Measurements from ENCODE around the gene FERMT1. TPM values are rescaled to one million over a fixed set of nuclear protein-coding genes. Genes with fewer than 3 reads are reported as not detected.

The FERMT1 gene
- total RNA-seq, 1 donor from 2014 or later: 9.8 TPM

DNA sequence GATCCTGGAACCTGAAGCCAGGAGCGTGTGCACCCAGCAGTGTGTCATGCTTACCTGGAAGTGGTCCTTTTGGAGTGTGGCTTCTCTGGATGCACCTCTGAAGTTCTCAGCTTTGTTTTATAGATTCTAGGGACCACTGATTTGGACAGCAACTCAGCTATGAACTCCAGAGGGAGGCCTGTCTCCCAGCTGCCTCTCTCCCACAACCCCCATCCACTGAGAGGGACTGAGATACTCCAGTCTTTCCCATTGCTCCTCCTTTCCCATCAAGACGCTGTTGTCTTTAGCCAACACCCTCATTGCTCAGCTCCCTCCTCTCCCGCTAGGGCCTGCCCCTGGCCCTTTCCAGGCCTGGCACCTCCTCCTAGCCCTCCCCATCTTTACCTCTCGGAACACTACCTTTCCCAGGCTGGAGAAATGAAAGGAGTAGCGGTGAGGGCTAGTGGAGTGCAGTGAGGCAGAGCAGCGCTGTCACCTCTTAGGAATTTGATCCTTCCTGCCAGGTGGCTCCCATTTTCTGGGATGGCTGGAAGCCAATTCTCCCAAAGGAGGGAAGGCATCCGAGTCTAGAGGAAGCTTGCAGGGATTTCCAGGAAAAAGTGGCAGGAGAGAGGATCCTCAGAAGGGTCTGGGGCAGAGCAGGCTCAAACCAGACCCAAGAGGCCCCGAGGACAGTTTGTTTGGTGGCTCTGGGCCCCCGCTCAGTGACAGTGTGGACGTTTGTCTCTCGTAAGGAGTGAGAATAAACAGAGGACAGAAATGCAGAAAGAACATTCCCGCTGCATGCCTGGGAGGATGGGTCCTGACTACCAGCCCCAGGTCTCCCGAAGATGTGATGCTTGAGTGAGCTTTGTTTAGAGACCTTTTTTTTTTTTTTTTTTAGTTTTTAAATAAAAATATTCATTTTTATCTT is 68.8 kb downstream of the FERMT1 start, which contains the start of gene LRRN4:
LRRN4 (minus strand) TSS at position 285 of the 913 bp plus-strand sequence. CDS start 1,261 bp downstream, outside the sequence.
- no peak within 1 kb of the TSS for H3K27ac ChIP-seq
- no peaks in the 10 kb centered on the region for H3K9me3 ChIP-seq
- H3K4me3 ChIP-seq: no peak within 1 kb of the TSS
- TF ChIP-seq POLR2AphosphoS5 (IDR thresholded peaks at IDR 0.05; ENCODE audit: insufficient read depth in 1 of 2, low read depth in 1 of 2): no peak
- TF ChIP-seq, protein P1, sequence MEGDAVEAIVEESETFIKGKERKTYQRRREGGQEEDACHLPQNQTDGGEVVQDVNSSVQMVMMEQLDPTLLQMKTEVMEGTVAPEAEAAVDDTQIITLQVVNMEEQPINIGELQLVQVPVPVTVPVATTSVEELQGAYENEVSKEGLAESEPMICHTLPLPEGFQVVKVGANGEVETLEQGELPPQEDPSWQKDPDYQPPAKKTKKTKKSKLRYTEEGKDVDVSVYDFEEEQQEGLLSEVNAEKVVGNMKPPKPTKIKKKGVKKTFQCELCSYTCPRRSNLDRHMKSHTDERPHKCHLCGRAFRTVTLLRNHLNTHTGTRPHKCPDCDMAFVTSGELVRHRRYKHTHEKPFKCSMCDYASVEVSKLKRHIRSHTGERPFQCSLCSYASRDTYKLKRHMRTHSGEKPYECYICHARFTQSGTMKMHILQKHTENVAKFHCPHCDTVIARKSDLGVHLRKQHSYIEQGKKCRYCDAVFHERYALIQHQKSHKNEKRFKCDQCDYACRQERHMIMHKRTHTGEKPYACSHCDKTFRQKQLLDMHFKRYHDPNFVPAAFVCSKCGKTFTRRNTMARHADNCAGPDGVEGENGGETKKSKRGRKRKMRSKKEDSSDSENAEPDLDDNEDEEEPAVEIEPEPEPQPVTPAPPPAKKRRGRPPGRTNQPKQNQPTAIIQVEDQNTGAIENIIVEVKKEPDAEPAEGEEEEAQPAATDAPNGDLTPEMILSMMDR (IDR thresholded peaks at IDR 0.05): no peak
- TF ChIP-seq POLR2A (IDR thresholded peaks at IDR 0.05): no peak
- no peak for DNase-seq (ENCODE audit: extremely low spot score in 2 of 2)
- H3K27me3 ChIP-seq: no peaks in the 10 kb centered on the region
- intact Hi-C loops (cut with DNase I): no loop called here
- peaks cover 10% of the 10 kb centered on the region for H3K4me1 ChIP-seq
- no peaks in the 10 kb centered on the region for H3K36me3 ChIP-seq

DNA sequence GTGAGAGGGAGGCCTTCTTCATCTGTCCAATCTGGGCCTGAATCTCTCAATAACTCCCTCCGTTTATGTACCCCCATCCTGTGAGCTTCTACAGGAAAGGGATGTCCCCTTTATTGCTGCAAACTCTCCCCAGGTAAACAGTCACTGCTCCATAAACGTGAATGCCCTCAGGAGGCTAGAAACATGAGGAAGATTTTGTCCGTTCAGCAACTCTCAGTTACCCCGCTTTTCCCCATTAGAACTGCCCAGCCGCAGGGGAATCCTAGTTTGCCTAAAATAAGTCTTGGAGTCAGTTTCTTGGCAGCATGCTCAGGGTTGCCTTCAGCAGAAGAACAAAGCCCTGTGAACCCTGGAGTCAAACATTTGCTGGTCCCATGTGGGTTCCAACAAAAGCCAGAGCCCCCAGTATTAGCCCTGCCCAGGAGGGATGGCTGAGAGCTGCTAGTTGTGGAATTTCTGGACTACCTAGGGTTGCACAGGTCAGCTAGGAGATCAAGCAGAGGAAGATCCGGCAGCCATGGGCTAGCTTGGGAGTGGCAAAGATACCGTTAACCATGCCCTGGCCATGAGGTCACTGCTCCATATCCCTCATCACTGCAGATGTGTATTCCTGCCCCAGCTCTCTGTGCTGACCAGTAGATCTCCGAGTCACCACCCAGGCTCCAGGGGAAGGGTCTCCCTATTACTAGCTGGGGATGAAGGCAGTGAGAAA is 69.6 kb downstream of the FERMT1 start:
- intact Hi-C loops (cut with DNase I): no loop called here
- Histone ChIP-seq H3K9me3 (no peaks in the 10 kb centered on the region), H3K27me3 (no peaks in the 10 kb centered on the region), H3K36me3 (no peaks in the 10 kb centered on the region), H3K27ac (no peak overlapping the region), H3K4me3 (no peak overlapping the region), H3K4me1 (peaks cover 10% of the 10 kb centered on the region)
- no peak for DNase-seq (ENCODE audit: extremely low spot score in 2 of 2)
- TF ChIP-seq, protein P1 (IDR thresholded peaks at IDR 0.05): no peak
- TF ChIP-seq POLR2A (IDR thresholded peaks at IDR 0.05) (no peak), POLR2AphosphoS5 (IDR thresholded peaks at IDR 0.05; ENCODE audit: insufficient read depth in 1 of 2, low read depth in 1 of 2) (no peak)

DNA sequence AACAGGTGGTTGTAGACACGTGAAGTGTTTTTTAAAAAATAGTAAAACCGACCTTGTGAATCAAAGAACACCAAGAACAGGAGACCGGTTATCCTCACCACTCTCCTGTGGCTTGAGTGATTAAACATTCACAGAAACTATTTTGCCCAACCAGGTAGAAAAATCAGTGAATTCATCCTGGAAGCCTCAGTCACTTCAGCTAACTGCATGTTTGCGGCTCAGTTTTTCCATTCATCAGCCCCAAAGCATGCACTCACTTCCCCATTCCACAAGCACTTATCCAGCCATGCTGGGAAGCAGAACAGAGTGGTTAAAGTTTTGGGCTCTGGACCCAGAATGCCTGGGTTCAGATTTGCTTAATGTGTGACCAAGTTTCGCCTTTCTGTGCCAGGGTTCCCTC is 71.3 kb downstream of the FERMT1 start:
- Histone ChIP-seq H3K36me3 (no peaks in the 10 kb centered on the region), H3K4me1 (peaks cover 10% of the 10 kb centered on the region), H3K27me3 (no peaks in the 10 kb centered on the region), H3K9me3 (no peaks in the 10 kb centered on the region), H3K4me3 (no peak overlapping the region), H3K27ac (no peak overlapping the region)
- DNase-seq (ENCODE audit: extremely low spot score in 2 of 2): no peak
- intact Hi-C loops (cut with DNase I): no loop called here
- TF ChIP-seq, protein P1 (IDR thresholded peaks at IDR 0.05): no peak
- TF ChIP-seq POLR2AphosphoS5 (IDR thresholded peaks at IDR 0.05; ENCODE audit: insufficient read depth in 1 of 2, low read depth in 1 of 2): no peak
- no peak for TF ChIP-seq POLR2A (IDR thresholded peaks at IDR 0.05)

DNA sequence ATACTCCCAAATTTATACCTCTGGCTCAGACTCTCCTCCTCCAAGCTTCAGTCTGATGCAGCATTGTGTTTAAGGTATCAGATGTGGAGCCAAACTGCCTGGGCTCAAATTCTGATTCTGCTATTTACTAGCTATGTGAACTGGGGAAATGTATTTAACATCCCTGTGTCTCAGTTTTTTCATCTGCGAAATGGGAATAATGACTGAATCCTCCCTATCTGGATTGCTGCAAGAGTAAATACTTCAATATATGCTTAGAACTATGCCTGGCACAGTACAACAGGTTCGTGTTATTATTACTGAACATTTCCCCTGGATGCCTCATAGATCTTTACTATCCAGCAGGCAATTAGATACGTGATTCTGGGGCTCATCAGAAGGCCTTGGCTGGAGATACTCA is 74.4 kb downstream of the FERMT1 start:
- intact Hi-C loops (cut with DNase I): no loop called here
- Histone ChIP-seq H3K9me3 (no peaks in the 10 kb centered on the region), H3K4me1 (peaks cover 10% of the 10 kb centered on the region), H3K27ac (no peak overlapping the region), H3K4me3 (no peak overlapping the region), H3K36me3 (no peaks in the 10 kb centered on the region), H3K27me3 (no peaks in the 10 kb centered on the region)
- DNase-seq (ENCODE audit: extremely low spot score in 2 of 2): no peak
- TF ChIP-seq, protein P1 (IDR thresholded peaks at IDR 0.05): no peak
- TF ChIP-seq POLR2AphosphoS5 (IDR thresholded peaks at IDR 0.05; ENCODE audit: insufficient read depth in 1 of 2, low read depth in 1 of 2) (no peak), POLR2A (IDR thresholded peaks at IDR 0.05) (no peak)
